GM12872 (cell line): Measurements from ENCODE around the gene KLHL35.

Experiments
- CTCF ChIP-seq: IDR thresholded peaks from 3 replicates; pipeline ENCODE4 v1.5.1; 2011; ENCODE audit warnings: low read depth, mild to moderate bottlenecking, low read length, moderate library complexity; ENCODE audit not compliant: insufficient read depth

The KLHL35 gene

DNA sequence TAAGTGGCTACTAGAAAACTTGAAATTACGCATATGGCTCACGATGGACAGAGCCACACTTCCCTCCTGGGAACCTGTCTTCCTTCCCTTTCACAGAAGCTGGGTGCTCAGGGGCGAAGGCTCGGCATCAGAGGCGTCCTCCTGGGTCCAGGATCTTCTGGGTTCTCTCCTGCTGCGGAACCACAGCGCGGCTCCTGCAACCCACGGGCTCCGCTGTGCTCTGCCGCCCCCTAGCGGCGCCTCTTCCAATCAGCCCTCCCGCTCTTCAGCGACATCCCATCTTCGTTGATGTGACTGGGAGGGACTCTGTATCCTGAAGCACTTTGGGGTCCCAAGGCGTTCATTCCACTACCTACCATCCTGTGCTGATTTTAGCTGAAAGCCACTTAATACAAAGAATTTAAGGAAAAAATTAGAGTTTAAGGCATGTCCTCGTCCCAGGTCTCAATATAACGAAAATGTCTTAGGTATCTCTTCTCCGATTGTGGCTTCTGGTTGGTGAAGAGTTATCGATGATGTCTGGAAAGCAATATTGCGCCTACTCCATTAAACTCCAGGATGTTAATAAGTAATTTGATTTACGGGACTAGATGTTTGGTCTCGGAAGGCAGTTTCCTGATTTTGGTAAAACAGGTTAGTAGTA, 48.4 kb downstream of the KLHL35 start:
- TF ChIP-seq CTCF, result peak; percentile 97

GRCh38 chr11:75383246-75383645, 49.8 kb downstream of the KLHL35 start:
- no peak for TF ChIP-seq CTCF

DNA sequence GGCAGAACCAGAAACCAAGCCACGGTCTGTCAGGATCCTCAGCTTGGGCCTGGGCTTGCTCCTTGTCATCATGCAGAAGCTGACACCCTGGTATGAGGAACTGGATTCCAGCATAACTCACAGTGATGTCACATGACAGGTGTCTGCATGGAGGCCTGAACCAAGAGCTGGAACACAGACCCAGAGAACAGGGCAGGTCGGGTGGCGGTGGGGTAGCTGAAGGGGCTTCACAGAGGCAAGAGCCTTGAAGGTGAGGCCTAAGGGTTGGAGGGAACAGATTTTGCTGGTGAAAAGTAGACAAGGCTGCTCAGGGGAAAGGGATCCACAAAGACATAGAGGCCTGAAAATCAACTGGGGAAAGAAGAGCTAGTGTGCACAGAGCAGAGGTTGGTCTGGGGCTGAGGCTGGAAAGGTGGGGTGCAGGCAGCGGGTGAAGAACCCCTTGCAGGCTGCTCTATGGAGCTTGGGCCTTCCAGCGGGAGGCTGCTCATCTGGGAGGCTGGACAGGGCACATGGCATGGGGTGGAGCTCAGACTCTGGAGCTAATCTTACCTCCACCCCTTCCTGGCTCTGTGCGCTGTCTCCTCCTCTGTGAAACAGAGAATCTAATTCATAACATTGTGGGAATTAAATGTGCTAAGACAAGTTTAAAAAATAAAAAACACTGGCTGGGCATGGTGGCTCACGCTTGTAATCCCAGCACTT, 52.1 kb downstream of the KLHL35 start:
- TF ChIP-seq CTCF, result no peak

GRCh38 chr11:75380245-75380644, 52.8 kb downstream of the KLHL35 start:
- no peak for TF ChIP-seq CTCF

GRCh38 chr11:75376175-75376574, 56.8 kb downstream of the KLHL35 start:
- no peak for TF ChIP-seq CTCF

- TF ChIP-seq CTCF, result no peak
Measured at GRCh38 chr11:75375626-75376025, 57.4 kb downstream of the KLHL35 start.

- no peak for TF ChIP-seq CTCF
Measured at GRCh38 chr11:75374646-75375045, 58.4 kb downstream of the KLHL35 start.
